K562 (cell line): ENCODE results near the gene MACROD2. TPM values are rescaled to one million over a fixed set of nuclear protein-coding genes. Genes with fewer than 3 reads are reported as not detected.

Experiments used
- ATAC-seq: fragments of 200-7000 bp; cut with Tn5 transposase; 3 replicates; pipeline ENCODE4 v1.9.1; 2020; ENCODE audit warnings: moderate library complexity
- BruUV-seq: library from RNA; stranded (reverse); fragments of 400-500 nt; replicated peaks from 2 replicates; lab custom pipeline; 2021; lab: Mats Ljungman, UMichigan
- CTCF ChIA-PET: fragments of 300-600 bp; formaldehyde crosslinking; extraction: SDS; loops from one replicate; lab custom pipeline; 2021; ENCODE audit warnings: low intra/inter-chr PET ratio; lab: Yijun Ruan, JAX
- POLR2A ChIA-PET: fragments of 300-600, 350-650 bp; sonication (Branson Sonifier 250); formaldehyde crosslinking; extraction: SDS; loops from one replicate; lab custom pipeline; 2021; ENCODE audit warnings: antibody characterized with exemption, inconsistent platforms; lab: Yijun Ruan, JAX
- DNase-seq, 4 experiments: peaks; one replicate each; pipeline versions ENCODE4 v3.0.0 to v3.0.0-alpha.2; 2011 to 2018; ENCODE audit warnings: low spot score in 3 of 4, mixed read lengths in 3 of 4; ENCODE audit errors: extremely low read depth in 1 of 4
- FAIRE-seq: peaks from 2 replicates; lab custom pipeline; 2011; peaks lifted over from hg19 to GRCh38; lab: Jason Lieb, UNC
- H2AFZ ChIP-seq: 2 replicates; pipeline ENCODE4 v1.6.0; 2011; ENCODE audit warnings: low read depth, low read length, control low read depth, inconsistent platforms
- H3K27ac ChIP-seq: fragments of 200-600 bp; 3 replicates; pipeline ENCODE4 v1.8.0; 2011; ENCODE audit warnings: low read depth, mild to moderate bottlenecking, control low read depth, inconsistent platforms, low read length, moderate library complexity, mixed read lengths; ENCODE audit errors: extremely low read depth
- H3K27me3 ChIP-seq, 2 experiments: fragments of 300-600 bp in 1 of 2; 2 replicates in 1 of 2; 3 replicates in 1 of 2; pipeline versions ENCODE4 v1.6.0 to v1.8.0; 2011; ENCODE audit warnings: inconsistent platforms in 2 of 2, low read length in 2 of 2, mild to moderate bottlenecking in 1 of 2, mixed read lengths in 1 of 2, moderate library complexity in 1 of 2; ENCODE audit not compliant: control insufficient read depth in 2 of 2, insufficient read depth in 2 of 2
- H3K36me3 ChIP-seq: fragments of 300-600 bp; 3 replicates; pipeline ENCODE4 v1.8.0; 2011; ENCODE audit warnings: mild to moderate bottlenecking, low read length, inconsistent platforms; ENCODE audit not compliant: control insufficient read depth, insufficient read depth
- H3K4me1 ChIP-seq, 2 experiments: fragments of 200-600 bp in 1 of 2; replicated peaks in 1 of 2; 2 replicates in 1 of 2; 3 replicates in 1 of 2; pipeline versions ENCODE4 v1.5.1 to v1.8.0; 2011; ENCODE audit warnings: inconsistent platforms in 2 of 2, low read length in 2 of 2, mild to moderate bottlenecking in 1 of 2, mixed read lengths in 1 of 2, moderate library complexity in 1 of 2; ENCODE audit not compliant: control insufficient read depth in 2 of 2, insufficient read depth in 2 of 2
- H3K4me2 ChIP-seq: 2 replicates; pipeline ENCODE4 v1.6.1; 2011; ENCODE audit warnings: low read length, control low read depth, inconsistent platforms, mixed read lengths; ENCODE audit not compliant: insufficient read depth
- H3K4me3 ChIP-seq: fragments of 200-600 bp; sonication (generic), shearing (Covaris generic); 2 replicates; pipeline ENCODE4 v1.5.1; 2016; ENCODE audit warnings: control low read depth, inconsistent platforms
- H3K79me2 ChIP-seq: fragments of 200-600 bp; 3 replicates; pipeline ENCODE4 v1.8.0; 2011; ENCODE audit warnings: low read length, inconsistent platforms; ENCODE audit not compliant: control insufficient read depth, insufficient read depth
- H3K9ac ChIP-seq, 2 experiments: 2 replicates each; pipeline versions ENCODE4 v1.6.0 to v1.6.1; 2011; ENCODE audit warnings: low read depth in 2 of 2, low read length in 2 of 2, control low read depth in 1 of 2, inconsistent platforms in 1 of 2, mild to moderate bottlenecking in 1 of 2, mixed read lengths in 1 of 2; ENCODE audit not compliant: insufficient read depth in 1 of 2
- H3K9me1 ChIP-seq: one replicate; pipeline ENCODE4 v1.6.0; 2011; ENCODE audit warnings: inconsistent platforms, mild to moderate bottlenecking, low read length, moderate library complexity; ENCODE audit not compliant: control insufficient read depth, insufficient read depth
- H3K9me3 ChIP-seq: replicated peaks from 2 replicates; pipeline ENCODE4 v1.5.1; 2011; ENCODE audit warnings: low read depth, low read length, inconsistent platforms; ENCODE audit not compliant: control insufficient read depth, insufficient read depth
- H4K20me1 ChIP-seq: replicated peaks from 2 replicates; pipeline ENCODE4 v1.6.1; 2011; ENCODE audit warnings: low read length, inconsistent platforms, mixed read lengths; ENCODE audit not compliant: control insufficient read depth, insufficient read depth
- CHAMP1 ChIP-seq: fragments of 450-650 bp; IDR thresholded peaks from 2 replicates; pipeline ENCODE4 v1.6.1; 2016; ENCODE audit warnings: mild to moderate bottlenecking
- MEF2D ChIP-seq: conservative IDR thresholded peaks from 2 replicates; pipeline ENCODE4 v1.6.1; 2016; ENCODE audit warnings: low read depth, missing genetic modification characterization, missing compliant biosample characterization
- RBM22 ChIP-seq: fragments of 200-400 bp; formaldehyde crosslinking; IDR thresholded peaks from 2 replicates; pipeline ENCODE4 v1.6.1; 2018; ENCODE audit warnings: low read length, low read depth; ENCODE audit not compliant: poor library complexity, severe bottlenecking
- SAFB ChIP-seq: fragments of 200-400 bp; formaldehyde crosslinking; IDR thresholded peaks from 2 replicates; pipeline ENCODE4 v1.6.1; 2017; ENCODE audit warnings: low read depth, low read length, borderline replicate concordance
- SPI1 ChIP-seq: IDR thresholded peaks from 2 replicates; pipeline ENCODE4 v1.6.1; 2011; ENCODE audit warnings: low read depth, low read length, control low read depth, borderline replicate concordance
- TAF7 ChIP-seq: fragments of 450-650 bp; IDR thresholded peaks from 2 replicates; pipeline ENCODE4 v1.6.1; 2016; ENCODE audit warnings: missing genetic modification characterization, missing compliant biosample characterization
- ZBTB26 ChIP-seq: fragments of 450-650 bp; formaldehyde crosslinking; IDR thresholded peaks from 2 replicates; pipeline ENCODE4 v1.4.0; 2022; ENCODE audit warnings: missing genetic modification characterization
- WGBS: fragments of 100-300 bp; shearing (Covaris generic); methylation state at CpG from one replicate; pipeline ENCODE4 v1.1.6; 2016; ENCODE audit warnings: low coverage, mixed read lengths; ENCODE audit not compliant: insufficient coverage; ENCODE audit errors: missing lambda C conversion rate; 5-methylcytosine and 5-hydroxymethylcytosine counted together
- in situ Hi-C: fragments of 300-500 bp; cut with MboI; formaldehyde crosslinking; loops from 4 replicates; pipeline ENCODE4 v1.15.0; 2018; ENCODE audit warnings: inconsistent platforms, mixed read lengths
- intact Hi-C: fragments of 100-400 bp; cut with micrococcal nuclease; formaldehyde crosslinking; loops from 2 replicates; pipeline ENCODE4 v1.14.2; 2022
- polyA plus RNA-seq, 8 experiments: library from polyadenylated mRNA; depleted of rRNA in 4 of 8; stranded (reverse) in 5 of 8; unstranded in 3 of 8; fragments of >200 nt; fragmentation: Nextera tagmentation in 2 of 8; fragmentation: Illumina TruSeq in 1 of 8; extraction: Ambion mirVana in 2 of 8; extraction: Trizol in 1 of 8; gene quantifications; 2 replicates each; pipeline versions ENCODE4 v1.2.1 to v1.2.3, GENCODE V29; 2011 to 2014; ENCODE audit warnings: inconsistent platforms in 1 of 8, missing spikeins in 1 of 8
- total RNA-seq, 7 experiments: library from RNA; depleted of rRNA in 6 of 7; stranded (reverse); fragments of >200 nt in 6 of 7; fragmentation: Illumina TruSeq in 2 of 7; extraction: Trizol in 2 of 7; gene quantifications; 2 replicates each; pipeline versions ENCODE4 v1.2.1 to v1.2.3, GENCODE V29; 2011 to 2021; ENCODE audit warnings: low replicate concordance in 1 of 7

MACROD2 gene
- total and polyA plus RNA-seq, 9 of the 15 experiments (the other 6 are each of a cell fraction or from before 2014, with no cell fraction given) = not detected

- Histone ChIP-seq H3K4me2 (no peak overlapping the region), H3K27me3 (no peaks in the 10 kb centered on the region), H3K36me3 (no peaks in the 10 kb centered on the region), H4K20me1 (no peaks in the 10 kb centered on the region), H3K9me3 (no peaks in the 10 kb centered on the region), H2AFZ (no peak overlapping the region), H3K79me2 (no peaks in the 10 kb centered on the region), H3K9ac (no peak overlapping the region), H3K4me1 (no peaks in the 10 kb centered on the region), H3K4me3 (no peak overlapping the region), H3K27ac (no peak overlapping the region), H3K9me1 (no peaks in the 10 kb centered on the region)
- no TSS peak for BruUV-seq
- in situ Hi-C loops (no loop called here), intact Hi-C loops (no loop called here)
- ChIA-PET CTCF (no interaction called here), POLR2A (no interaction called here)
- no peak for DNase-seq
- 0% methylated on average over 1 of the region's 1 CpG for WGBS
- TF ChIP-seq ZBTB26 (CRISPR knock-in tag) (no peak), SPI1 (no peak), RBM22 (no peak), CHAMP1 (no peak), TAF7 (tag) (no peak), MEF2D (tag) (no peak), SAFB (no peak)
- no peak for ATAC-seq
- FAIRE-seq = no peak
These were observed 1806.7 kb downstream of the MACROD2 start for GRCh38 chr20:15802020-15802419.
